GM13976 (cell line): ENCODE data around the gene HDAC9.

Experiments
- DNase-seq: peaks from one replicate; pipeline ENCODE4 v3.0.0; 2012; ENCODE audit warnings: low spot score
- in situ Hi-C: fragments of 300-500 bp; cut with MboI; formaldehyde crosslinking; loops from one replicate; pipeline ENCODE4 v1.12.0; 2022; ENCODE audit warnings: low sequenced_read_pairs, mixed read lengths, inconsistent platforms; ENCODE audit not compliant: unreplicated experiment
- TF ChIP-seq, protein P1 (sequence below): IDR thresholded peaks from 2 replicates; pipeline ENCODE4 v1.5.1; 2012; ENCODE audit warnings: borderline replicate concordance, mild to moderate bottlenecking; ENCODE audit not compliant: insufficient read depth; ENCODE audit errors: extremely low read depth, missing control alignments, control extremely low read depth

HDAC9 gene

DNA sequence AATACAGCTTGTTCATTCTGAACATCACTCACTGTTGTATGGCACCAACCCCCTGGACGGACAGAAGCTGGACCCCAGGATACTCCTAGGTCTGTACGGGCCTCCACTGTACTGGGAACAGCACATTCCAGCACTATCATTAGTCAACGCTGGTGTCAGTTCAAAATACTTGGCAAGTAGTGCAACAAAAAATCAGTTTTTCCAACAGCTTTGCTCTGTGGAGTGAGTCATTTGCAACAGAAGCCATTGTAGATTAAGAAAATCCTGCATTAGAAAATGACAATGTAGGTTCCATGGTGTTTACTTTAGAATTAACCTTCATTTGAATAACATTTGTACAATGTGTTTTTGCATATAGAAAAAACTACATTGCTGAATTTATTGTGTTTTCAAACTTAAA, 266.6 kb downstream of the HDAC9 start:
- DNase-seq: no peak
- TF ChIP-seq, protein P1, sequence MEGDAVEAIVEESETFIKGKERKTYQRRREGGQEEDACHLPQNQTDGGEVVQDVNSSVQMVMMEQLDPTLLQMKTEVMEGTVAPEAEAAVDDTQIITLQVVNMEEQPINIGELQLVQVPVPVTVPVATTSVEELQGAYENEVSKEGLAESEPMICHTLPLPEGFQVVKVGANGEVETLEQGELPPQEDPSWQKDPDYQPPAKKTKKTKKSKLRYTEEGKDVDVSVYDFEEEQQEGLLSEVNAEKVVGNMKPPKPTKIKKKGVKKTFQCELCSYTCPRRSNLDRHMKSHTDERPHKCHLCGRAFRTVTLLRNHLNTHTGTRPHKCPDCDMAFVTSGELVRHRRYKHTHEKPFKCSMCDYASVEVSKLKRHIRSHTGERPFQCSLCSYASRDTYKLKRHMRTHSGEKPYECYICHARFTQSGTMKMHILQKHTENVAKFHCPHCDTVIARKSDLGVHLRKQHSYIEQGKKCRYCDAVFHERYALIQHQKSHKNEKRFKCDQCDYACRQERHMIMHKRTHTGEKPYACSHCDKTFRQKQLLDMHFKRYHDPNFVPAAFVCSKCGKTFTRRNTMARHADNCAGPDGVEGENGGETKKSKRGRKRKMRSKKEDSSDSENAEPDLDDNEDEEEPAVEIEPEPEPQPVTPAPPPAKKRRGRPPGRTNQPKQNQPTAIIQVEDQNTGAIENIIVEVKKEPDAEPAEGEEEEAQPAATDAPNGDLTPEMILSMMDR: no peak
- in situ Hi-C loops: no loop called here

DNA sequence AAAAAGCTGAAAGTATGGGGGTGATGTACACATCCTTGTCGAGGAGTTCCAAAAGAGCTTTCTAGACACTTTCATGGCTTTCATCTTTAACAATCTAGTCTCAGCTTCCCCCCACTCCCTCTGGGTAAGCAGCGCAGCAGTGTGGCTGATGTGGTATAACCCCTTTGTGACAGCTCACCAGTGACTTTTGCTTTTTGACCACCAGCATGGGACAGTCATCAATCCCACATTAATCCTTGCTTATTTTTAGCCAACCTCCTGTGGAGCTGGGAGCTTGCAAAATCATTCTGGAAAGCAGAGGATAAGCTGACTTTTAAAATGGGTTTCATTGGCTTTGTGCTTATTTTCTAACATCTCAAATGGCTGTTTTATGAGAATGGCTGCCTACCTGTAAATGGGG, 272.7 kb downstream of the HDAC9 start:
- DNase-seq: no peak
- in situ Hi-C loops: no loop called here

DNA sequence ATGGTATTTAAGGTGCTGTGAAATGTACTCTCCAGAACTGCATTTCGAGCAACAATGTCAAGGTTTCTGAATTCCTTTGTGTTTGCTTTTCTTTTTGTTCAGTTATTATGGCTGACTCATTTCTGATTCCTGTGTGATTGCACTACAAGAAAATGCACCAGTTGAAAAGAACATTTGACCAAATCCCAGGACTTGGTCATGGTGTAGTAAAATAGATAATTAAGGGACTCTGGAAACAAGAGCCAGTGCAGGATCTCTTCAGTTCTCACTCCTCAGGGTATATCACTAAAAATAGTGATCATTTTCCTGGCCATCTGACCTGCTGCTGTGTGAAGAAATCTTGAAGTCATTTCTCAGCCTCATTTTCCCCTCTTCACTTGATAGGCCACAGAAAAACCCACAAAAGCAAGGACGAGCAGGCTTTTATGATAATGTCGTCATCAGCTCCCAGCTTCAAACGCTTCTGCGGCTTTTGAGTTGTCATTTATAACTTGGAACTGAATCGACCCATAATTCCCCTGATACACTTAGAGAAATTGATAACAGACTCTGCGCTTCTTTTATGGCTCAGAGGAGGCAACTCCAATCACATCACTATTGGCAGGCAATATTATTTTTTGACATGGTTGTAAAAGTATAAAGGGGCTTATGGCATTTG, 274.7 kb downstream of the HDAC9 start:
- in situ Hi-C loops: no loop called here
- TF ChIP-seq, protein P1: no peak
- no peak for DNase-seq

More for the DNA sequence above, 272.7 kb downstream of the HDAC9 start:
- TF ChIP-seq, protein P1: no peak

DNA sequence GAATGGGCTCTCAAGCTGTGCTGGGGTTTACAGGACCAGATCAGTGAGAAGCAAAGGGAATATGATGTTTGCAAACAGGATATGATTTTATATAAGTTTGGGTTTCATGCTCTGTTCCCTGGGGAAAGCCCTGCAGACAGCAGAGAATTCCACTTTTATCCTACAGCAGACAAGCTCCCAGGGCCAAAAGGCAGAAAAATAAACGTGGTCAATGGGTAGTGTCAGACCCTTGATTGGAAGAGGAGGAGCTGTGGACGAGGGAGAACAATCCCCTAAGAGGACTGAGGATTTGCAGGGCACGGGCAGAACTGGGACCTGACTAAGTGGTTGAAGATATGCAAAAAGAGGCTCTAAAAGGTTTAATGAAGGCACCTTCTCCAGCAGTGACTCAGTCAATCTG, 275.3 kb downstream of the HDAC9 start:
- no peak for DNase-seq
- TF ChIP-seq, protein P1: no peak
- in situ Hi-C loops: no loop called here

DNA sequence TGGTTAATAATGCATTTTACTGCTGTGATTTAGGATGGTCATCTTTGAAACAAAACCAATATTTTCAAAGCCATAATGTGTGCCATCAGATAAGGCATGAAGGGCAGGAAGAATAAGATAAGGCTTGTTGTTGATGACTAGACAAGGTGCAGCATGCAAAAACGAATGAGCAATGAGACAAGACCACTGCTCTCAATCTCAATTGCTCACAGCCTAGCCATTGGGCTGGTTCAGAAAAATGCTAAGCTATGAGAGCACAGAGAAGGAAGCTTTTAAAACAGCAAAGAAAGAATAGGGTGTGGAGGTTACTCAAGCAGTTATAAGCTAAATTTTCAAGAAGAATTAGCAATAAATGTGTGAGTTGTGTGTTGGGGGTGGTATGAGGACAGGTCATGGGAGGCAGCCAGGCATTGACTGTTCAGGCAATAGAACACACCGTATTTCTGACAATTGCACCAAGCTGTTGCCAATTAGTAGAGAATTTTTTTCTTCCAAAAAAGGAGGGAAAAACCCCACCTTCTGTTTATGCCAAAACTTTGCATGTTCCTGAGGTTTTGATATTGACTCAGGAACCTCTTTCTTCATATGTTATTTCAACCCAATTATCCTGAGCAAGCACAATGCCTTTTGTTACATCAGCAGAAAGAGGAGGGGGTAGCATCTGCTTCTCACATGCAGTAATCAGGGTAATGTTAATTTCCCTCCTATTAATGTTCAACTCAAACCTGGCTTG, 276.5 kb downstream of the HDAC9 start:
- DNase-seq: no peak
- TF ChIP-seq, protein P1: no peak
- in situ Hi-C loops: no loop called here

DNA sequence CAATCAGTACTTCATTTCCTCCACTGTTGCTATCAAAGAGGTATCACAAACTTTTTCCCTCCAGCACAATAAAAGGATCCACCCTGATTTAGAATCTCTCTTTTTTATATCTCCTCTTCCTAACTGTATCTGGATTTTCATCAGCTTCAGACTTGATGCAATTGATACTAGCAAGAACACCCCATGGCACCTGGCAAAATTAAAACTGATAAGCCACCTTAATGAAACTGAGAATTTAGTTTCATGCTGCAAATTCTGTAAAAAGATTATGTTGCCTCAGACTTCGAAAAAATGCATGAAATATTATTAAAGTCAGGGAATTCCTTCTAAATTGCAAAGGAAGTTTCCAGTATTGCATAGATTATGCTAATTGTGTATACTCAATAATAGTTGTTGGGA, 277.0 kb downstream of the HDAC9 start:
- no peak for DNase-seq
- in situ Hi-C loops: no loop called here
- TF ChIP-seq, protein P1: no peak

DNA sequence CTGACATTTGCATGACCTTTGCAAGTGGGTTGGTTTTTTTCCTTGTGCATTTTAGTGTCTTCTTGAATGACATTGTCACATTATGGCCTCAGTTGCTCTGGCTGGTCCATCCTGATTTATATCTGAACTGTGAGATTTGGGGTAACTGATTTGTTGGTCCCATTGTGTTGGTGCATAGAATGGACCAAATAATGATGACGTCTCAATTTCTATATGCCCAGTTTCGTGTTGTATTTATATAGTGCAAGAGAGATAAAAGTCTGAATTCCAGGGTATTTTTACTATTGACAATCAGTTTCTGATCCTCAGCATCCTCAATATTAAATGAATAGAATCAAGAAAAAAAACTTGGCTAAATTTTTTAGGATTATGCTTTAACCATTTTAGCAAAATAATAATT, 281.8 kb downstream of the HDAC9 start:
- TF ChIP-seq, protein P1: no peak
- in situ Hi-C loops: no loop called here
- no peak for DNase-seq
